Measurements from ENCODE around the gene NEK7.

NEK7 gene

GRCh38 chr1:198147216-198147615, 9.6 kb upstream of the NEK7 start:
- DNase-seq: no peak

GRCh38 chr1:198150369-198150768, 6.4 kb upstream of the NEK7 start:
- no peak for DNase-seq

GRCh38 chr1:198151688-198152087, 5.1 kb upstream of the NEK7 start:
- no peak for DNase-seq

- DNase-seq: no peak
Observed at GRCh38 chr1:198153103-198153502, 3.7 kb upstream of the NEK7 start.

GRCh38 chr1:198153804-198154203, 3.0 kb upstream of the NEK7 start:
- no peak for DNase-seq

- no peak for DNase-seq
Observed at GRCh38 chr1:198155253-198155652, 1.5 kb upstream of the NEK7 start.

- peak; percentile 45 for DNase-seq
Observed at GRCh38 chr1:198156111-198156744, 570 bp upstream of the NEK7 start.

- peak; percentile 77 for DNase-seq
Observed at GRCh38 chr1:198157241-198157846, 546 bp downstream of the NEK7 start.

GRCh38 chr1:198157847-198158725, 1.3 kb downstream of the NEK7 start:
- no peak for DNase-seq

- DNase-seq: peak; percentile 69
Observed at GRCh38 chr1:198158735-198159589, 2.2 kb downstream of the NEK7 start.

GRCh38 chr1:198160222-198160621, 3.4 kb downstream of the NEK7 start:
- no peak for DNase-seq

- no peak for DNase-seq
Observed at GRCh38 chr1:198160946-198161614, 4.3 kb downstream of the NEK7 start.

- DNase-seq: no peak
Observed at GRCh38 chr1:198161718-198162090, 4.9 kb downstream of the NEK7 start.

- no peak for DNase-seq
Observed at GRCh38 chr1:198162091-198162767, 5.4 kb downstream of the NEK7 start.

- no peak for DNase-seq
Observed at GRCh38 chr1:198165927-198166647, 9.3 kb downstream of the NEK7 start.

- no peak for DNase-seq
Observed at GRCh38 chr1:198166900-198167299, 10.1 kb downstream of the NEK7 start.

GRCh38 chr1:198167436-198167934, 10.7 kb downstream of the NEK7 start:
- DNase-seq: no peak

- no peak for DNase-seq
Observed at GRCh38 chr1:198168227-198168626, 11.4 kb downstream of the NEK7 start.

- DNase-seq: no peak
Observed at GRCh38 chr1:198169672-198170071, 12.9 kb downstream of the NEK7 start.

GRCh38 chr1:198171667-198172540, 15.1 kb downstream of the NEK7 start:
- DNase-seq: no peak

Data from NCI-H526 treated with DMSO at 0.1 percent for 48 hours (cell line).